ENCODE measurements around the gene PRKN. TPM values are rescaled to one million over a fixed set of nuclear protein-coding genes. Genes with fewer than 3 reads are reported as not detected.

Gene PRKN
- total RNA-seq, 1 experiment from 2014 or later, result not detected

- Histone ChIP-seq H3K4me3 (no peak overlapping the region), H3K36me3 (ENCODE audit: low read depth) (no peaks in the 10 kb centered on the region), H3K27ac (no peak overlapping the region), H3K9me2 (ENCODE audit: insufficient read depth) (no peaks in the 10 kb centered on the region; the same call in 1 of the 2 replicates), H3K79me2 (ENCODE audit: low read depth) (no peaks in the 10 kb centered on the region), H3K4me1 (replicated peaks; ENCODE audit: insufficient read depth) (no peaks in the 10 kb centered on the region), H3K9me3 (ENCODE audit: insufficient read depth, low read depth) (no peaks in the 10 kb centered on the region), H3F3A (ENCODE audit: insufficient read depth, low read depth) (no peaks in the 10 kb centered on the region), H3K27me3 (ENCODE audit: insufficient read depth, low read depth) (peaks cover 6% of the 10 kb centered on the region), H4K20me1 (ENCODE audit: insufficient read depth) (no peaks in the 10 kb centered on the region), H3K4me2 (no peak overlapping the region), H2AFZ (no peak overlapping the region)
- TF ChIP-seq, protein P1, sequence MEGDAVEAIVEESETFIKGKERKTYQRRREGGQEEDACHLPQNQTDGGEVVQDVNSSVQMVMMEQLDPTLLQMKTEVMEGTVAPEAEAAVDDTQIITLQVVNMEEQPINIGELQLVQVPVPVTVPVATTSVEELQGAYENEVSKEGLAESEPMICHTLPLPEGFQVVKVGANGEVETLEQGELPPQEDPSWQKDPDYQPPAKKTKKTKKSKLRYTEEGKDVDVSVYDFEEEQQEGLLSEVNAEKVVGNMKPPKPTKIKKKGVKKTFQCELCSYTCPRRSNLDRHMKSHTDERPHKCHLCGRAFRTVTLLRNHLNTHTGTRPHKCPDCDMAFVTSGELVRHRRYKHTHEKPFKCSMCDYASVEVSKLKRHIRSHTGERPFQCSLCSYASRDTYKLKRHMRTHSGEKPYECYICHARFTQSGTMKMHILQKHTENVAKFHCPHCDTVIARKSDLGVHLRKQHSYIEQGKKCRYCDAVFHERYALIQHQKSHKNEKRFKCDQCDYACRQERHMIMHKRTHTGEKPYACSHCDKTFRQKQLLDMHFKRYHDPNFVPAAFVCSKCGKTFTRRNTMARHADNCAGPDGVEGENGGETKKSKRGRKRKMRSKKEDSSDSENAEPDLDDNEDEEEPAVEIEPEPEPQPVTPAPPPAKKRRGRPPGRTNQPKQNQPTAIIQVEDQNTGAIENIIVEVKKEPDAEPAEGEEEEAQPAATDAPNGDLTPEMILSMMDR (conservative IDR thresholded peaks at IDR 0.05), result no peak
- TF ChIP-seq EZH2 (IDR thresholded peaks at IDR 0.05; ENCODE audit: low read depth), result no peak
- CTCF ChIA-PET, result no interaction called here
- intact Hi-C loops (cut with micrococcal nuclease; ENCODE audit: unreplicated experiment), result no loop called here
- BruUV-seq (replicated peaks), result no TSS peak
- POLR2A ChIA-PET (ENCODE audit: unreplicated experiment), result no interaction called here
- no peak for DNase-seq
Observed at GRCh38 chr6:161792851-161793493, 934.6 kb downstream of the PRKN start.

DNA sequence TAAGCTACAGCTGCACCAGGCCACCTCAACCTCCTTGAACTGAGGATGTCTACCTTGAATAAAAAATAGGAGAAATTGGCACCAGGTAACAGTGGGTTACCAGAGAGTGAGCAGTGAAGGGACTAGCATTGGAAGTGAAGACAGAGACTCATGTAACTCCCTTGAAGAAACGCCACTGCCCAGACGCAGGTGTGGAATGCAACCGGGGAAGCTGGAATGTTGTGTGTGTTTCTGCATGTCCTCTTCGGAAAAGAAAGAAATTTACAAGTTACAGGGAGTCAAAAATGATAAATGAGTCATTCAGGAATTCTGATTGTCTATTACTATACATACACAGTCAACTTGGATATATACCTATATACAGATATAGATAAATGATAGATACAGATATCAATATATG is 939.0 kb downstream of the PRKN start:
- no peak overlapping the region for H2AFZ ChIP-seq
- CTCF ChIA-PET, result no interaction called here
- no TSS peak for BruUV-seq (replicated peaks)

GRCh38 chr6:161772176-161772575 is 955.4 kb downstream of the PRKN start:
- H3K4me2 ChIP-seq, result no peak overlapping the region
- intact Hi-C loops (cut with micrococcal nuclease; ENCODE audit: unreplicated experiment), result no loop called here
- DNase-seq, result no peak
- no peaks in the 10 kb centered on the region for H3F3A ChIP-seq (ENCODE audit: insufficient read depth, low read depth)
- no peak overlapping the region for H2AFZ ChIP-seq
- no peaks in the 10 kb centered on the region for H3K27me3 ChIP-seq (ENCODE audit: insufficient read depth, low read depth)
- TF ChIP-seq, protein P1 (conservative IDR thresholded peaks at IDR 0.05), result no peak
- no peak for TF ChIP-seq EZH2 (IDR thresholded peaks at IDR 0.05; ENCODE audit: low read depth)
- ChIA-PET CTCF (no interaction called here), POLR2A (ENCODE audit: unreplicated experiment) (no interaction called here)
- no peaks in the 10 kb centered on the region for H3K36me3 ChIP-seq (ENCODE audit: low read depth)
- H3K79me2 ChIP-seq (ENCODE audit: low read depth), result no peaks in the 10 kb centered on the region
- no peaks in the 10 kb centered on the region for H3K4me1 ChIP-seq (replicated peaks; ENCODE audit: insufficient read depth)
- H3K4me3 ChIP-seq, result no peak overlapping the region
- no peak overlapping the region for H3K27ac ChIP-seq
- H3K9me2 ChIP-seq (ENCODE audit: insufficient read depth), result no peaks in the 10 kb centered on the region
- no TSS peak for BruUV-seq (replicated peaks)
- H4K20me1 ChIP-seq (ENCODE audit: insufficient read depth), result no peaks in the 10 kb centered on the region
- no peaks in the 10 kb centered on the region for H3K9me3 ChIP-seq (ENCODE audit: insufficient read depth, low read depth)

More for the DNA sequence above, 939.0 kb downstream of the PRKN start:
- Histone ChIP-seq H3K4me1 (replicated peaks; ENCODE audit: insufficient read depth) (no peaks in the 10 kb centered on the region), H3F3A (ENCODE audit: insufficient read depth, low read depth) (no peaks in the 10 kb centered on the region), H3K4me3 (no peak overlapping the region), H3K4me2 (no peak overlapping the region), H3K36me3 (ENCODE audit: low read depth) (no peaks in the 10 kb centered on the region), H3K79me2 (ENCODE audit: low read depth) (no peaks in the 10 kb centered on the region), H3K9me2 (ENCODE audit: insufficient read depth) (no peaks in the 10 kb centered on the region; the same call in 1 of the 2 replicates), H3K9me3 (ENCODE audit: insufficient read depth, low read depth) (no peaks in the 10 kb centered on the region), H4K20me1 (ENCODE audit: insufficient read depth) (no peaks in the 10 kb centered on the region), H3K27ac (no peak overlapping the region), H3K27me3 (ENCODE audit: insufficient read depth, low read depth) (peaks cover 17% of the 10 kb centered on the region)
- TF ChIP-seq, protein P1 (conservative IDR thresholded peaks at IDR 0.05), result no peak
- TF ChIP-seq EZH2 (IDR thresholded peaks at IDR 0.05; ENCODE audit: low read depth), result no peak
- POLR2A ChIA-PET (ENCODE audit: unreplicated experiment), result no interaction called here
- DNase-seq, result no peak
- intact Hi-C loops (cut with micrococcal nuclease; ENCODE audit: unreplicated experiment), result no loop called here
